PFSK-1 (cell line): Measurements from ENCODE around the gene SNX8.

Source experiments
- POLR2AphosphoS5 ChIP-seq: IDR thresholded peaks from 2 replicates; pipeline ENCODE4 v1.6.1; 2012; ENCODE audit warnings: low read depth, mild to moderate bottlenecking, control low read depth, low read length, moderate library complexity
- TAF1 ChIP-seq: IDR thresholded peaks from 2 replicates; pipeline ENCODE4 v1.6.1; 2012; ENCODE audit warnings: low read length, control low read depth, borderline replicate concordance; ENCODE audit not compliant: insufficient read depth
- TF ChIP-seq, protein P1 (sequence below), 2 experiments: IDR thresholded peaks; 2 replicates each; pipeline versions ENCODE4 v1.6.1 to v1.8.0; 2011 to 2012; ENCODE audit warnings: low read depth in 2 of 2, low read length in 2 of 2, control low read depth in 1 of 2, inconsistent platforms in 1 of 2, mild to moderate bottlenecking in 1 of 2, moderate library complexity in 1 of 2; ENCODE audit not compliant: insufficient read depth in 1 of 2

DNA sequence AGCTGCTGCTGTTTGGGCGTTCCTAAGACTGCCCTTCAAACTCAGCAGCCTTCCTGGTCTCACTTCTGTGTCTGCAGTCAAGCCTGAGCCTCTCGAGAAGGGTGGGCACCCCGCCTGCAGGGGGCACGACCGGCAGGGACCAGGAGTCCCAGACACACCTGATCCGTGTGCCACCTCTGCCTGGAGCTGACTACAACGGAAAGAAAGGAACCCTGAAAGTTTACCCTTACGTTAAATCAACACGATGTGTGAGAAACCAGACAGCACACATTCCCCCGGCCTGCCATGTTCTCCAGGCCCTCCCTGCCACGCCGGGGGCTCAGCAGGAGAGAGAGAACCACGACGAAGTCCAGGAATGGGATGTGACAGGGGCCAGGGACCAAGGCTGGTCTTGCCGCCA lies 86.5 kb downstream of the SNX8 start:
- TF ChIP-seq TAF1 (no peak), POLR2AphosphoS5 (no peak)
- TF ChIP-seq, protein P1, sequence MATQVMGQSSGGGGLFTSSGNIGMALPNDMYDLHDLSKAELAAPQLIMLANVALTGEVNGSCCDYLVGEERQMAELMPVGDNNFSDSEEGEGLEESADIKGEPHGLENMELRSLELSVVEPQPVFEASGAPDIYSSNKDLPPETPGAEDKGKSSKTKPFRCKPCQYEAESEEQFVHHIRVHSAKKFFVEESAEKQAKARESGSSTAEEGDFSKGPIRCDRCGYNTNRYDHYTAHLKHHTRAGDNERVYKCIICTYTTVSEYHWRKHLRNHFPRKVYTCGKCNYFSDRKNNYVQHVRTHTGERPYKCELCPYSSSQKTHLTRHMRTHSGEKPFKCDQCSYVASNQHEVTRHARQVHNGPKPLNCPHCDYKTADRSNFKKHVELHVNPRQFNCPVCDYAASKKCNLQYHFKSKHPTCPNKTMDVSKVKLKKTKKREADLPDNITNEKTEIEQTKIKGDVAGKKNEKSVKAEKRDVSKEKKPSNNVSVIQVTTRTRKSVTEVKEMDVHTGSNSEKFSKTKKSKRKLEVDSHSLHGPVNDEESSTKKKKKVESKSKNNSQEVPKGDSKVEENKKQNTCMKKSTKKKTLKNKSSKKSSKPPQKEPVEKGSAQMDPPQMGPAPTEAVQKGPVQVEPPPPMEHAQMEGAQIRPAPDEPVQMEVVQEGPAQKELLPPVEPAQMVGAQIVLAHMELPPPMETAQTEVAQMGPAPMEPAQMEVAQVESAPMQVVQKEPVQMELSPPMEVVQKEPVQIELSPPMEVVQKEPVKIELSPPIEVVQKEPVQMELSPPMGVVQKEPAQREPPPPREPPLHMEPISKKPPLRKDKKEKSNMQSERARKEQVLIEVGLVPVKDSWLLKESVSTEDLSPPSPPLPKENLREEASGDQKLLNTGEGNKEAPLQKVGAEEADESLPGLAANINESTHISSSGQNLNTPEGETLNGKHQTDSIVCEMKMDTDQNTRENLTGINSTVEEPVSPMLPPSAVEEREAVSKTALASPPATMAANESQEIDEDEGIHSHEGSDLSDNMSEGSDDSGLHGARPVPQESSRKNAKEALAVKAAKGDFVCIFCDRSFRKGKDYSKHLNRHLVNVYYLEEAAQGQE (IDR thresholded peaks at IDR 0.05; ENCODE audit: insufficient read depth in 1 of 2, low read depth in 2 of 2, low read length in 2 of 2): no peak
